ENCODE data around the gene TNFRSF9.

GRCh38 chr1:7953850-7954609 is 13.4 kb upstream of the TNFRSF9 start:
- TF ChIP-seq CTCF (conservative IDR thresholded peaks at IDR 0.05; ENCODE audit: low read depth in 2 of 2) (no peak), POLR2AphosphoS5 (IDR thresholded peaks at IDR 0.05; ENCODE audit: low read depth) (peak; percentile 51; the same call in 1 of the 2 replicates), REST (IDR thresholded peaks at IDR 0.05; ENCODE audit: unreplicated experiment) (no peak), EZH2 (IDR thresholded peaks at IDR 0.05; ENCODE audit: low read depth, unreplicated experiment) (no peak), ETS1 (IDR thresholded peaks at IDR 0.05) (no peak), NANOG (IDR thresholded peaks at IDR 0.05; ENCODE audit: borderline replicate concordance) (no peak), EZH2phosphoT487 (IDR thresholded peaks at IDR 0.05; ENCODE audit: unreplicated experiment) (no peak)

Data from GM23338 (cell line).